ENCODE measurements around the gene MYRIP. TPM values are rescaled to one million over a fixed set of nuclear protein-coding genes. Genes with fewer than 3 reads are reported as not detected.
"Not testable (repeated sequence)": the region's sequence is repeated elsewhere in the genome, so short reads cannot be mapped to it uniquely, and the experiment has no call there.

MYRIP gene
- total RNA-seq, 2 donors from 2014 or later = 4.8 to 9.3 TPM

- no peaks in the 10 kb centered on the region for H3K9me3 ChIP-seq
- no peaks in the 10 kb centered on the region for H3K4me1 ChIP-seq (replicated peaks)
- no peak for TF ChIP-seq POLR2A (IDR thresholded peaks at IDR 0.05)
- no peak for TF ChIP-seq POLR2AphosphoS5 (IDR thresholded peaks at IDR 0.05)
- TF ChIP-seq CTCF (IDR thresholded peaks at IDR 0.05) = no peak
- DNase-seq (ENCODE audit: low spot score) = no peak
- no peak overlapping the region for H3K4me3 ChIP-seq
- H3K27me3 ChIP-seq (replicated peaks; ENCODE audit: insufficient read depth) = no peaks in the 10 kb centered on the region
- no peak overlapping the region for H3K27ac ChIP-seq
- H3K36me3 ChIP-seq = no peaks in the 10 kb centered on the region
- WGBS = 90% methylated on average over 2 of the region's 2 CpGs
- intact Hi-C loops (cut with DNase I) = no loop called here
Observed at GRCh38 chr3:40268802-40269524, 459.6 kb downstream of the MYRIP start.

GRCh38 chr3:40278791-40279190 is 469.4 kb downstream of the MYRIP start:
- Histone ChIP-seq H3K4me1 (replicated peaks) (no peaks in the 10 kb centered on the region), H3K9me3 (no peaks in the 10 kb centered on the region), H3K4me3 (no peak overlapping the region), H3K27me3 (replicated peaks; ENCODE audit: insufficient read depth) (no peaks in the 10 kb centered on the region), H3K27ac (no peak overlapping the region), H3K36me3 (no peaks in the 10 kb centered on the region)
- intact Hi-C loops (cut with DNase I) = no loop called here
- TF ChIP-seq CTCF (IDR thresholded peaks at IDR 0.05) (no peak), POLR2AphosphoS5 (IDR thresholded peaks at IDR 0.05) (no peak), POLR2A (IDR thresholded peaks at IDR 0.05) (no peak)
- 3% methylated on average over 1 of the region's 1 CpG for WGBS
- no peak for DNase-seq (ENCODE audit: low spot score)

- WGBS = 65% methylated on average over 2 of the region's 2 CpGs
- Histone ChIP-seq H3K4me1 (replicated peaks) (no peaks in the 10 kb centered on the region), H3K4me3 (no peak overlapping the region), H3K27ac (no peak overlapping the region), H3K27me3 (replicated peaks; ENCODE audit: insufficient read depth) (no peaks in the 10 kb centered on the region), H3K9me3 (no peaks in the 10 kb centered on the region), H3K36me3 (no peaks in the 10 kb centered on the region)
- TF ChIP-seq CTCF (IDR thresholded peaks at IDR 0.05) (no peak), POLR2A (IDR thresholded peaks at IDR 0.05) (no peak), POLR2AphosphoS5 (IDR thresholded peaks at IDR 0.05) (no peak)
- no peak for DNase-seq (ENCODE audit: low spot score)
- intact Hi-C loops (cut with DNase I) = no loop called here
Observed at GRCh38 chr3:40281995-40282394, 472.6 kb downstream of the MYRIP start.

GRCh38 chr3:40283057-40283456 is 473.6 kb downstream of the MYRIP start:
- WGBS = 97% methylated on average over 5 of the region's 5 CpGs
- H3K4me1 ChIP-seq (replicated peaks); H3K36me3 ChIP-seq; intact Hi-C loops (cut with DNase I); H3K4me3 ChIP-seq; H3K27ac ChIP-seq; DNase-seq (ENCODE audit: low spot score); H3K27me3 ChIP-seq (replicated peaks; ENCODE audit: insufficient read depth); H3K9me3 ChIP-seq: not testable (repeated sequence)

GRCh38 chr3:40287248-40287647 is 477.8 kb downstream of the MYRIP start:
- no peak for DNase-seq (ENCODE audit: low spot score)
- TF ChIP-seq POLR2AphosphoS5 (IDR thresholded peaks at IDR 0.05) = no peak
- TF ChIP-seq POLR2A (IDR thresholded peaks at IDR 0.05) = no peak
- TF ChIP-seq CTCF (IDR thresholded peaks at IDR 0.05) = no peak
- Histone ChIP-seq H3K27ac (no peak overlapping the region), H3K36me3 (no peaks in the 10 kb centered on the region), H3K4me1 (replicated peaks) (no peaks in the 10 kb centered on the region), H3K4me3 (no peak overlapping the region), H3K27me3 (replicated peaks; ENCODE audit: insufficient read depth) (no peaks in the 10 kb centered on the region), H3K9me3 (no peaks in the 10 kb centered on the region)
- 84% methylated on average over 2 of the region's 2 CpGs for WGBS
- intact Hi-C loops (cut with DNase I) = no loop called here
